Fibroblast of the aortic adventitia (primary cell): ENCODE measurements around the gene F5. TPM values are rescaled to one million over a fixed set of nuclear protein-coding genes. Genes with fewer than 3 reads are reported as not detected.

Source experiments
- DNase-seq: peaks from one replicate; pipeline ENCODE4 v3.0.0-alpha.2; 2010; ENCODE audit warnings: low read depth
- H3K4me3 ChIP-seq: 2 replicates; pipeline ENCODE4 v1.5.1; 2011; ENCODE audit warnings: low read depth, mild to moderate bottlenecking, control low read depth, low read length, moderate library complexity
- CTCF ChIP-seq: IDR thresholded peaks from 2 replicates; pipeline ENCODE4 v1.5.1; 2011; ENCODE audit warnings: mild to moderate bottlenecking, low read length, control low read depth, inconsistent platforms; ENCODE audit not compliant: insufficient read depth
- total RNA-seq: library from RNA; depleted of rRNA; stranded (reverse); fragments of >200 nt; gene quantifications from 2 replicates; pipeline ENCODE4 v1.2.3, GENCODE V29; 2012; ENCODE audit warnings: low replicate concordance

F5 gene
- total RNA-seq, 1 donor = not detected

GRCh38 chr1:169576935-169577331 is 9.3 kb downstream of the F5 start:
- no peak overlapping the region for H3K4me3 ChIP-seq
- DNase-seq = no peak

GRCh38 chr1:169576241-169576934 is 9.9 kb downstream of the F5 start:
- H3K4me3 ChIP-seq = no peak overlapping the region
- TF ChIP-seq CTCF = no peak
- DNase-seq = no peak

More at GRCh38 chr1:169576935-169577331, 9.3 kb downstream of the F5 start:
- TF ChIP-seq CTCF = no peak

- TF ChIP-seq CTCF = no peak
- no peak for DNase-seq
- no peak overlapping the region for H3K4me3 ChIP-seq
Measured at GRCh38 chr1:169574336-169574735, 11.9 kb downstream of the F5 start.

- H3K4me3 ChIP-seq = no peak overlapping the region
- DNase-seq = no peak
- TF ChIP-seq CTCF = no peak
Measured at GRCh38 chr1:169572187-169572586, 14.1 kb downstream of the F5 start.

GRCh38 chr1:169571450-169571849 is 14.8 kb downstream of the F5 start:
- no peak for TF ChIP-seq CTCF
- no peak for DNase-seq
- no peak overlapping the region for H3K4me3 ChIP-seq

- H3K4me3 ChIP-seq = no peak overlapping the region
- no peak for TF ChIP-seq CTCF
- DNase-seq = no peak
Measured at GRCh38 chr1:169570172-169570574, 16.1 kb downstream of the F5 start.

GRCh38 chr1:169568497-169568896 is 17.8 kb downstream of the F5 start:
- no peak overlapping the region for H3K4me3 ChIP-seq
- no peak for DNase-seq
- no peak for TF ChIP-seq CTCF
